Lower leg skin (tissue), 4 donors: ENCODE results near the gene PANX3. TPM values are rescaled to one million over a fixed set of nuclear protein-coding genes. Genes with fewer than 3 reads are reported as not detected.

Experiments used
- DNase-seq, 2 donors: peaks; one replicate each; pipeline ENCODE4 v3.0.0-alpha.2; 2019; ENCODE audit warnings: low spot score in 2 of 2
- H3K4me3 ChIP-seq: fragments of 200-600 bp; sonication (generic); 2 replicates; pipeline ENCODE4 v1.5.1; 2017; ENCODE audit warnings: mild to moderate bottlenecking, low read depth; ENCODE audit not compliant: poor library complexity, severe bottlenecking
- CTCF ChIP-seq, 3 donors: fragments of 450-650 bp; IDR thresholded peaks; one replicate each; pipeline ENCODE4 v1.5.1; 2016; ENCODE audit warnings: antibody characterized with exemption in 3 of 3, mild to moderate bottlenecking in 3 of 3, moderate library complexity in 2 of 3
- POLR2A ChIP-seq, 2 donors: fragments of 450-650 bp; IDR thresholded peaks; one replicate each; pipeline ENCODE4 v1.6.1; 2016 to 2017; ENCODE audit warnings: antibody characterized with exemption in 2 of 2, mild to moderate bottlenecking in 1 of 2, moderate library complexity in 1 of 2
- WGBS, 2 donors: methylation state at CpG; one replicate each; pipeline ENCODE4 v1.1.5; 2018; 5-methylcytosine and 5-hydroxymethylcytosine counted together
- intact Hi-C: fragments of 100-400 bp; cut with DNase I; formaldehyde crosslinking; loops from one replicate; pipeline ENCODE4 v1.15.0; 2023; ENCODE audit warnings: low total_unique reads
- total RNA-seq, 4 donors: library from RNA; depleted of rRNA; stranded (reverse); fragments of >200 nt; gene quantifications; one replicate each; pipeline ENCODE4 v1.1.0, GENCODE V29; 2016

PANX3 gene
- total RNA-seq, 4 donors from 2014 or later: not detected

- intact Hi-C loops: no loop called here
- 84 to 94% methylated on average over 1 of the region's 1 CpG for WGBS, 2 donors
- DNase-seq: no peak
- no peak for TF ChIP-seq POLR2A (IDR thresholded peaks at IDR 0.05)
- TF ChIP-seq CTCF (IDR thresholded peaks at IDR 0.05): no peak
- H3K4me3 ChIP-seq: no peak overlapping the region
Measured at GRCh38 chr11:124633355-124633754, 22.1 kb downstream of the PANX3 start.

GRCh38 chr11:124635932-124636331, 24.7 kb downstream of the PANX3 start:
- DNase-seq: no peak
- intact Hi-C loops: no loop called here
- TF ChIP-seq POLR2A (IDR thresholded peaks at IDR 0.05) (no peak), CTCF (IDR thresholded peaks at IDR 0.05) (no peak)
- WGBS, 2 donors: 67 to 79% methylated on average over 3 of the region's 3 CpGs
- no peak overlapping the region for H3K4me3 ChIP-seq

- no peak for DNase-seq
- TF ChIP-seq POLR2A (IDR thresholded peaks at IDR 0.05) (no peak), CTCF (IDR thresholded peaks at IDR 0.05) (no peak)
- WGBS, 2 donors: 89 to 91% methylated on average over 3 of the region's 3 CpGs
- intact Hi-C loops: no loop called here
- no peak overlapping the region for H3K4me3 ChIP-seq
Measured at GRCh38 chr11:124638500-124638899, 27.3 kb downstream of the PANX3 start.

GRCh38 chr11:124639186-124639585, 28.0 kb downstream of the PANX3 start:
- no peak for DNase-seq
- WGBS, 2 donors: 88 to 100% methylated on average over 1 of the region's 1 CpG
- intact Hi-C loops: no loop called here
- no peak overlapping the region for H3K4me3 ChIP-seq
- TF ChIP-seq CTCF (IDR thresholded peaks at IDR 0.05) (no peak), POLR2A (IDR thresholded peaks at IDR 0.05) (no peak)

- no peak for TF ChIP-seq POLR2A (IDR thresholded peaks at IDR 0.05)
- TF ChIP-seq CTCF (IDR thresholded peaks at IDR 0.05): no peak
- intact Hi-C loops: no loop called here
- WGBS, 2 donors: 83 to 87% methylated on average over 5 of the region's 5 CpGs
- DNase-seq: no peak
- no peak overlapping the region for H3K4me3 ChIP-seq
Measured at GRCh38 chr11:124640666-124641065, 29.4 kb downstream of the PANX3 start.

GRCh38 chr11:124642628-124643027, 31.4 kb downstream of the PANX3 start:
- no peak overlapping the region for H3K4me3 ChIP-seq
- no peak for DNase-seq
- TF ChIP-seq POLR2A (IDR thresholded peaks at IDR 0.05): no peak
- TF ChIP-seq CTCF (IDR thresholded peaks at IDR 0.05): no peak
- WGBS, 2 donors: 91% methylated on average over 3 of the region's 3 CpGs
- intact Hi-C loops: no loop called here
